G401 (cell line): ENCODE data around the gene CYP2D6. TPM values are rescaled to one million over a fixed set of nuclear protein-coding genes. Genes with fewer than 3 reads are reported as not detected.
"Not testable (repeated sequence)": the region's sequence is repeated elsewhere in the genome, so short reads cannot be mapped to it uniquely, and the experiment has no call there.

Experiments
- DNase-seq: peaks from one replicate; pipeline ENCODE4 v3.0.0-alpha.2; 2015; ENCODE audit warnings: low spot score
- in situ Hi-C: cut with HindIII; loops from 2 replicates; pipeline ENCODE4 v1.10.0; 2016; ENCODE audit warnings: low sequenced_read_pairs, mixed read lengths
- total RNA-seq: library from RNA; depleted of rRNA; stranded (reverse); fragments of >200 nt; shearing (Covaris generic); gene quantifications from 2 replicates; pipeline ENCODE4 v1.2.3, GENCODE V29; 2014; rRNA removed

Gene CYP2D6
- total RNA-seq = 0.95 and 3.1 TPM in 2 replicates

DNA sequence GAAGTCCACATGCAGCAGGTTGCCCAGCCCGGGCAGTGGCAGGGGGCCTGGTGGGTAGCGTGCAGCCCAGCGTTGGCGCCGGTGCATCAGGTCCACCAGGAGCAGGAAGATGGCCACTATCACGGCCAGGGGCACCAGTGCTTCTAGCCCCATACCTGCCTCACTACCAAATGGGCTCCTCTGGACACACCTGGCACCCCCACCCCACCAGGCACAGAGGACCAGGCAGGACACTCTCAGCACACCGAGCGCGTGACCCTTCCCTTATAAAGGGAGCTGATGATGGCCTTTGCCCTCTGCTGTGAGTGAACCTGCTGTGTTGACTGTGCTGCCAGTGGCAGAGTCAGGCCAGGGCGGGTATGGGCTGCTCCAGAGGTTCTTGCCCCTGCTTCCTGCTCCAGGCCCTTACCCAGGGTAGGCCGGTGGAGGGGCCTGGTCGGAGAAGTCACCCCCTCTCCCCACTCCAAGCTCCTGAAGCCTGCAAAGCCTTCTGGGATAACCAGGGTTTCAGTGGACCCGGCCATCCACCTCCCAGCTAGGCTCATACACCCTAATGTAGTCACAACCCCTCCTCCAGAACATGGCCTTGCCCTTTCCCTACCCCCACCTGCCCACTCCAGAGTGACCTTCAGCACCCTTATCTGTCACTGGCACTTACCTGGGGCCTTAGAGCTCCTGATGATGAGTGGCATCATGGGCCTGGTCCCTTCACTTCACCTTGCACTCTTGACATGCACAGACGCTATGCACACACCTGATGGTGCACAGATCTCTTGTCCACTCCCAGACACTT lies at the start of gene CYP2D6:
Gene CYP2D6 (minus strand): TSS at position 172 of the 793 bp plus-strand sequence. CDS start 19 bp downstream, at position 153.
- DNase-seq, in situ Hi-C loops: not testable (repeated sequence)

DNA sequence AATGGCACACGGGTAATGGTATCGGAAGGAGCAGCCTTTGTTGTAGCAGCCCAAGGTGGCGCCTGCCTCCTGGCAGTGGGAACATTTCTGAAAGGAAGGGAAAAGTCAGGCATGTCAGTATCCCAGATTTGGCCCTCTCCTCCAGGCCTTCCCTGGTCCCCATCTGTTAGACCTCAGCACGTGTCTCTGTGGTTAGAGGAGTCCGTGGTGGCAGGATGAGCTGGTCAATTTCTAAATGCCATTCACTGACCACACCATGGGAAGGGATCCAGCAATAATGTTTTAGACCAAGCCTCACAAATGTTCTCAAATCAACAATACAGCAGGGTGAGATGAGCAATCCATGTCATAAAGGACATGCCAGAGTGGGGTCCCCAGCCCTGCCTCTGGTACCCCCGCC lies 49.0 kb upstream of the CYP2D6 start:
- in situ Hi-C loops = no loop called here
- peak; percentile 89 for DNase-seq

- in situ Hi-C loops = no loop called here
These were observed 48.4 kb upstream of the CYP2D6 start for GRCh38 chr22:42178910-42179519.

GRCh38 chr22:42177891-42178336 lies 47.3 kb upstream of the CYP2D6 start:
- no peak for DNase-seq
- in situ Hi-C loops = no loop called here

More at GRCh38 chr22:42178910-42179519, 48.4 kb upstream of the CYP2D6 start:
- no peak for DNase-seq

DNA sequence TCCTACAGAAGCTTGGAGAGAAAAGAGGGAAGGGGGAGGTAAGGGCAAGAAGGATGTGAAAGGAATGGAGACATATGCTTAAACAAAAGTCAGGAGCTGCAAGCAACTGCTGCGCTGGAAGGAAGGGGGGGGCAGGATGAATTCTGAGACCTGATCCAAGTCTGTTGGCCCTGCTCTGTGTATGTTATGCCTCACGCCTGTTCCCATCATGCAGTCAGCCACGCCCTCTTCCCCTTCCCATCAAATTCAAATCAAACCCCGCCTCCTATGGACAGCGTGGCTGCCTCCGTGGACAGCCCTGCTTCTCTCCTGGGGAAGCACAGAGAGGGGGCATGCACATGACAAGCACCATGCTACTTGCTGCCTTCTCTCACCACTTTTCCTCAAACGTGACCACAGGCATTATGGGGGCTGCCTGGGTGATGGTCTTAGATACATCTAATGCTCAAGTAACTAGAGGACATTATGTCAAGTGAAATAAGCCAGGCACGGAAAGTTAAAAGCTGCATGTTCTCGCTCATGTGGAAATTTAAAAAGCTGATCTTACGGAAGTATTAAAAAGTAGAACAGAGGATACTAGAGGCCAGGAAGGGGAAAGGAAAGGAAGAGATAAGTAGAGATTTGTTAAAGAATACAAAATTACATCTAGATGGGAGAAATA lies 45.8 kb upstream of the CYP2D6 start:
- in situ Hi-C loops = no loop called here
- DNase-seq = no peak

DNA sequence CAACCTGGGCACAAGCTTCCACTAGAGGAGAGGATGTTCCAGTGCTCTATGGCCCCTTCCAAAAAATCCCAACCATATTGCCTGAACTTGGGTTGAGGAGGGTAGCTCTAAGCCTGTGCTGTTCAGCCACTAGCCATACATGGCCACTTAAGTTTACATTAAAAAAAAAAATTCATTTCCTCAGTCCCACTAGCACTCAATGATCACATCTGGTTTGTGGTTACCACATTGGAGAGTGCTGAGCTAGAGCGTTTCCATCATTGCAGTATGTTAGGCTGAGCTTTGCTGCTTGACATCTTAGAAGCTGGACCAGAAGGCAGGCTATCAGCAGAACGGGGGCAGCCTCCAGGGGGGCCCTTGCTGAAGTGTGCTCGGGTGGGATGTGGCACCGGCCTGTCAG lies 43.5 kb upstream of the CYP2D6 start:
- in situ Hi-C loops = no loop called here
- no peak for DNase-seq

DNA sequence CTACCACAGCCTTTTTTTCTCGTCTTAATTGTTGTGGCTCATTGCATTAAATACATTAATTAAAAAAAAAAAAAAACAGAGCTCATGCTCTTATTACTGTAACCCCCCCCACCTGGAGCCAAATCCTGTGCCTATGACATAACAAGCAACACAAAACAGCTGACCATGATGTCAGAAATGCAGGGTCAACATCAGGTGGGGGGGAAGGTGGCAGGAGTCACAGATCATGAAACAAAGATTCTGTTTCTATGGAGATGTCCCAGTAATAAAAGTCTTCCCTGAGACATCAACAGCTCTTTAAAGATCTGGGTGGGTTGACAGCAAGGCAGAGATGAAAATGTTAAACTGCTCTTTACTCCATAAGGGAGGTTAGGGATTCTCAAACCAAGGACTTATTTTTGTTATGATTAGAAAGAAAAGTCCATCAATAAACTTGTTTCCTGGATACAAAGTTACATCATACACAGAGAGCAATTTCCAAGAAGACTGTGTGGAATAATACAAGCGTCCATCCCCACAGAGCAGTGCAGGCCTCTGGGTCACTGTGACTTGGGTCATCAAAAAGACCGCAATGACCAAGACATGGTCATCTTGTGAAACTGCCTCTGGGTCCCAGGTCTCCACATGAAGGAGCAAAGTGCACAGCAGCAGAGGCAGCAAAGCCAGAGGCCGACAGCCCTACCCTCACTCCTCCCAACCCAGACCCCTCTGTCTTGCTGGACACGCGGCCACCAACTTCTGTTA lies 42.7 kb upstream of the CYP2D6 start:
- in situ Hi-C loops = no loop called here
- no peak for DNase-seq

- in situ Hi-C loops = no loop called here
- peak; percentile 52 for DNase-seq
These were observed 42.2 kb upstream of the CYP2D6 start for GRCh38 chr22:42172773-42173172.

DNA sequence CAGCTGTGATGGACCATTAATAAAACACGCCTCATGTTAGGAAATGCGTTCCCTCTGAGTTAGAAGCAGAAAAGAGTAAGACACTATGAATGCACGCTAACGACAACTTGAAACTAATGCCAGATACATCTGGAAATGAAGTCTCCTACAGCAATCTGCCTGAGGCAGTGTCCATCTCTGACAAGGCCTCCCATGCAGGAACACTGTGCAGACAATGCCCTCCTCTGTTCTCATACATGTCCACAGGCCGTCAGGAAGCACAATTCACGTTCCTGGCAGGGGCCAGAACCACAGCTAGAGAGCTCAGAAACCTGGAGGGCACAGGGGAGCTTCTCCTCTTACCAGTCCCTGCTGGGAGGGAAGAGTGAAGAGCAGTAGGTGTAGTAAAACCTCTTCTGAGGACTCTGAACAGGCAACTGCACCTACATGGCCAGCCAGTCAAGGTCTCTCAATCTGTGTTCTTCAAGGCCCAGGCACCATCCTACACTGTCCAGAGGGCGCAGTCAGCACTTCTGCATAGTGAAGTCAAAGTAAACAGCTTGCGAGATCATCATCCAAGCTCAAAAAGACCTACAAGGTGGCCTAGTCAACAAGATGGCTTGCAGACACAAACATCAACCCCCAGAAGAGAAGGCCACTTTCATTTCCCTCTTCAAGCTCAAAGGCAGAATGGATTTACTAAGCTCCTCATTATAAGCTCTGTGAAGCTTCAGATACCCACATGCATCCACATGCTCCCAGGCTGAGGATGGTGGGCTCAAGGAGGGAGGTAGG lies 41.5 kb upstream of the CYP2D6 start:
- DNase-seq = no peak
- in situ Hi-C loops = no loop called here

- peak; percentile 73 for DNase-seq
- in situ Hi-C loops = no loop called here
These were observed 40.8 kb upstream of the CYP2D6 start for GRCh38 chr22:42171417-42171816.

DNA sequence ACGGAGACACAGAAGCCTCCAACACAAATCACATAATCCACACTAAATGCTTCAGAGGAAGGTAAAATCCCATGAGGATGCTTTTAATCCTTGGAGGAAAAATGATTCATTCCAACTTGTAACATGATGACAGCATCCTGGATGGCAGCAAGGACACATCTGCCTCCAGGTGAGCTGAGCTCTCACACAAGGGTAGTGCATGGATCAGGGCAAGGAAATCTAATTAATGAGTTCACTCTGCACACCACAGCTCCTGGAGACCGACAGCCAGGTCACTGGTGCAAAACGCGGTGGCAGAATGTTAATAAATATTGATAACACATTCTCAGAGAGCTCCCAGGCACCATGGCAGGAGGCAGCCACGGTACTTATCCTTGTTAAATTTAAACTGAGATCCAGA lies 40.3 kb upstream of the CYP2D6 start:
- no peak for DNase-seq
- in situ Hi-C loops = no loop called here

DNA sequence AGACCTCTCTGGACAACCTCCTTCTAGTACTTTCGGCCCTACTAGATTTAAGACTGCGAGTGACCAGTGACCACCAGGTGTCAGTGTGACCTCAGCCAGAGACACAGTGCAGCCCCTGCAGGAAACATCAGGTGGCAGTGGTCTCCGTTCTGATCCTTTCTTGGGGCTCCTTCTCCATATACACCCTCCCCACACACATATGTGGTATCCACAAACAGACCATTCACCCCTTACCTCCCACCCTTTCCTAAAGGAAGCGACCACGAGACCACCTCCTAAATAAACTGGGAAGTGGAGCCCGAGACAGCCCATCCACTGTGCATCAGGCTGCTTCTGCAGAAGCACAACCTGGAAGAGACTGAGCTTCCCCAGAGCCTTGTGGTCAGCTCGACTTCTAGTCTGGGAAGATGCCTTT lies 38.5 kb upstream of the CYP2D6 start:
- peak; percentile 79 for DNase-seq

GRCh38 chr22:42168476-42168875 lies 37.9 kb upstream of the CYP2D6 start:
- no peak for DNase-seq
- in situ Hi-C loops = loop anchor here (10.0 kb wide), 1 partner anchor 276 kb away; no protein-coding TSS in a partner anchor

More for the DNA sequence above, 38.5 kb upstream of the CYP2D6 start:
- in situ Hi-C loops = loop anchor here (10.0 kb wide), 1 partner anchor 276 kb away; no protein-coding TSS in a partner anchor

- in situ Hi-C loops = loop anchor here (10.0 kb wide), 1 partner anchor 278 kb away; no protein-coding TSS in a partner anchor
- no peak for DNase-seq
These were observed 36.5 kb upstream of the CYP2D6 start for GRCh38 chr22:42167066-42167465.

DNA sequence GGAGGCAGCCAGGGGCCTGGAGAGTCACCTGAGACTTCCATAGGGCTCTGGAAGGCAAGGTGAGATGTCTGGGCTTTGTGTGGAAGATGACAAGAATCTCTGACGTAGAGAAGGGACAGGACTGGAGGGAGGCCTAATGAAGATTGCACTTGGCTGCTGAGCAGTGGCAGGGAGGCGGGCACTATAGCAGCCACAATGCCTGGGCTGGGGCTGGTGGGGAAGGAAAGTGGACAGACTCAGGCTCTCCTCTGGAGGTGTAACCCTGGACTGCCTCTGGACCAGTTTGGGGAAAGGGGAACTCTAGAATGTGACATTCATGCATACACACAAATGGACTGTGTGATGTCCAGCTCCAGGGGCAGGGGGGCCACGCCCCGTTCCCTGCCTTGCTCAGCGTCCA lies 34.3 kb upstream of the CYP2D6 start:
- in situ Hi-C loops = loop anchor here (10.0 kb wide), 1 partner anchor 280 kb away; no protein-coding TSS in a partner anchor
- DNase-seq = no peak

GRCh38 chr22:42163515-42163914 lies 32.9 kb upstream of the CYP2D6 start:
- in situ Hi-C loops = loop anchor here (10.0 kb wide), 1 partner anchor 281 kb away; no protein-coding TSS in a partner anchor
- no peak for DNase-seq

DNA sequence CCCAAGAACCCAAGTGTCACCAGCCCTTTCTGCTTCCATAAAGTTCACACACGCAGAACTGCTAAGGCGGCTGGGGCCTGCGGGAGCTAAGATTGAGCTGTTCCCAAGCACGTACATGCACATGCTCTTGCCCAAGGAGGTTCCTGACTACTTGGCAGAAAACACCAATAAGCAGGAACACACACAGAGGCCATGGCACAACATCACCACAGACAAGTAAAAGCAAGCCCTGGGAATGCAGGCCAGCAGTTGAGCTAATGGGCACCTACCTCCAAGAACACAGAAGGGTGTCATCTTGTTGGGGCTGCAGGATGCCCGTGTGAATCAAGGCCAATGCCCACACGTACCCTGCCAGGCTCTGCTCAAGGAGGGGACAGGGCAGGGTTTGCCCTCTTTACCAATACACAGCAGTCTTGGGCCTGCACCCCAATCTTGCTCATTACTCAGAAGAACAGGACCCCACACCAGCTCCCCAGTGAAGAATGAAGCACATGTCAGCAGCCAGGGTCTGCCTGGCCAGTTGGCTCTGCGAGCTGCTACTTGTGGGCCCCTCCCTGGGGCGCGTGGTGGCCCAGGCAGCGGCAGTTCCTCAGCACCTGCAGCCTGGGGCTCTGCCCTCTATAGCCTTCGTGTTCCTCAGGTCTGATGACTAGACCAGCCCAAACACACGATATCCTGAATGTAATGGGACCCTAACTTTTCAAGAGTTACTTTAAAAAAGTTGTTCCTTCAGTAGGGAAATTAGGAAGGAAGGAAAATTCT lies 32.3 kb upstream of the CYP2D6 start:
- no peak for DNase-seq
- in situ Hi-C loops = loop anchor here (10.0 kb wide), 1 partner anchor 282 kb away; no protein-coding TSS in a partner anchor
